Measurements from ENCODE around the gene MVB12B.

DNA sequence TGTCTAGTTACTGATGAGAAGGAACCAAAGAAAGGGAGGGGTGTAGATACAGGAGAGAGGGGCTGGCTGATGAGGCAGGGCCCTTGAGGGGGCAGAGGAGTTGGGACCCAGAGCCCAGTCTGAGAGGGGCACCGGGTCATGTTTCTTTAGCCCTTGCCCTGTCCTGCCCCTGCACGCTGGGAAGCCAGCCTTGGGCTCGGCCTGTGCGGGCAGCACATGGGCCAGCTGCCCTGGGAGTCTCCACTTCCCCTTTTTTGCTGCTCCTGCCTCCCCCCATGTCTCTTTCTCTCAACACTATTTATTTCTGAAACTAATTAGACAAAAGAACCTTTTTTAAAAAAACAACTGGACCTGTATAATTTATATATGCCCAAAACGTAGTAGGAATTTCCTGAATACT is 20.5 kb downstream of the MVB12B start:
- TF ChIP-seq, protein P1, sequence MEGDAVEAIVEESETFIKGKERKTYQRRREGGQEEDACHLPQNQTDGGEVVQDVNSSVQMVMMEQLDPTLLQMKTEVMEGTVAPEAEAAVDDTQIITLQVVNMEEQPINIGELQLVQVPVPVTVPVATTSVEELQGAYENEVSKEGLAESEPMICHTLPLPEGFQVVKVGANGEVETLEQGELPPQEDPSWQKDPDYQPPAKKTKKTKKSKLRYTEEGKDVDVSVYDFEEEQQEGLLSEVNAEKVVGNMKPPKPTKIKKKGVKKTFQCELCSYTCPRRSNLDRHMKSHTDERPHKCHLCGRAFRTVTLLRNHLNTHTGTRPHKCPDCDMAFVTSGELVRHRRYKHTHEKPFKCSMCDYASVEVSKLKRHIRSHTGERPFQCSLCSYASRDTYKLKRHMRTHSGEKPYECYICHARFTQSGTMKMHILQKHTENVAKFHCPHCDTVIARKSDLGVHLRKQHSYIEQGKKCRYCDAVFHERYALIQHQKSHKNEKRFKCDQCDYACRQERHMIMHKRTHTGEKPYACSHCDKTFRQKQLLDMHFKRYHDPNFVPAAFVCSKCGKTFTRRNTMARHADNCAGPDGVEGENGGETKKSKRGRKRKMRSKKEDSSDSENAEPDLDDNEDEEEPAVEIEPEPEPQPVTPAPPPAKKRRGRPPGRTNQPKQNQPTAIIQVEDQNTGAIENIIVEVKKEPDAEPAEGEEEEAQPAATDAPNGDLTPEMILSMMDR (IDR thresholded peaks at IDR 0.05), result no peak
- TF ChIP-seq POLR2A (IDR thresholded peaks at IDR 0.05), result no peak

Measured in testis (tissue), 2 donors.